GM23338 (cell line): Measurements from ENCODE around the gene ZKSCAN2. TPM values are rescaled to one million over a fixed set of nuclear protein-coding genes. Genes with fewer than 3 reads are reported as not detected.

Source experiments
- ATAC-seq: fragments of 200-7000 bp; cut with Tn5 transposase; 3 replicates; pipeline ENCODE4 v1.9.1; 2020
- DNase-seq: peaks from one replicate; pipeline ENCODE4 v3.0.0-alpha.2; 2015; ENCODE audit warnings: low spot score
- H2AFZ ChIP-seq: fragments of 200-600 bp; sonication (generic); 2 replicates; pipeline ENCODE4 v1.8.0; 2016; ENCODE audit warnings: antibody characterized with exemption, mild to moderate bottlenecking, moderate library complexity
- H3F3A ChIP-seq: fragments of 200-600 bp; sonication (generic); replicated peaks from 2 replicates; pipeline ENCODE4 v1.8.0; 2017; ENCODE audit warnings: antibody characterized with exemption, mixed run types, low read depth
- H3K27ac ChIP-seq: fragments of 200-600 bp; sonication (generic); 2 replicates; pipeline ENCODE4 v1.6.1; 2016; ENCODE audit warnings: low read depth
- H3K27me3 ChIP-seq: fragments of 200-600 bp; sonication (generic); 2 replicates; pipeline ENCODE4 v1.8.0; 2016; ENCODE audit warnings: mild to moderate bottlenecking, mixed run types, moderate library complexity; ENCODE audit not compliant: insufficient read depth
- H3K36me3 ChIP-seq: fragments of 200-600 bp; sonication (generic); 2 replicates; pipeline ENCODE4 v1.8.0; 2016; ENCODE audit warnings: mild to moderate bottlenecking; ENCODE audit not compliant: insufficient read depth
- H3K4me1 ChIP-seq: fragments of 200-600 bp; sonication (generic); 2 replicates; pipeline ENCODE4 v1.8.0; 2016; ENCODE audit warnings: mild to moderate bottlenecking, moderate library complexity; ENCODE audit not compliant: insufficient read depth
- H3K4me2 ChIP-seq: fragments of 200-600 bp; sonication (generic); 2 replicates; pipeline ENCODE4 v1.7.1; 2017; ENCODE audit warnings: mixed run types
- H3K4me3 ChIP-seq: fragments of 200-600 bp; sonication (generic); 2 replicates; pipeline ENCODE4 v1.6.1; 2016; ENCODE audit warnings: mixed run types
- H3K79me2 ChIP-seq: fragments of 200-600 bp; sonication (generic); replicated peaks from 2 replicates; pipeline ENCODE4 v1.8.0; 2017; ENCODE audit warnings: mild to moderate bottlenecking; ENCODE audit not compliant: insufficient read depth
- H3K9me2 ChIP-seq: fragments of 200-600 bp; sonication (generic); 2 replicates; pipeline ENCODE4 v1.8.0; 2017; ENCODE audit not compliant: insufficient read depth
- H4K20me1 ChIP-seq: fragments of 200-600 bp; sonication (generic); replicated peaks from 2 replicates; pipeline ENCODE4 v1.8.0; 2017; ENCODE audit warnings: mild to moderate bottlenecking; ENCODE audit not compliant: insufficient read depth
- H3K27ac Mint-ChIP-seq: 2 replicates; pipeline ENCODE4 v1.8.0; 2020; ENCODE audit warnings: inconsistent platforms, mild to moderate bottlenecking, moderate library complexity, mixed read lengths
- H3K27me3 Mint-ChIP-seq: 3 replicates; pipeline ENCODE4 v1.8.0; 2022; ENCODE audit warnings: low read depth, mild to moderate bottlenecking, moderate library complexity, mixed read lengths, inconsistent platforms; ENCODE audit not compliant: insufficient read depth, poor library complexity
- H3K36me3 Mint-ChIP-seq: 3 replicates; pipeline ENCODE4 v1.8.0; 2021; ENCODE audit warnings: low read depth, mild to moderate bottlenecking, inconsistent platforms, moderate library complexity, mixed read lengths
- H3K4me1 Mint-ChIP-seq: 3 replicates; pipeline ENCODE4 v1.8.0; 2020; ENCODE audit warnings: mild to moderate bottlenecking, inconsistent platforms, mixed read lengths
- H3K4me3 Mint-ChIP-seq: 3 replicates; pipeline ENCODE4 v1.8.0; 2021; ENCODE audit warnings: moderate library complexity, mild to moderate bottlenecking, inconsistent platforms, mixed read lengths
- H3K9me3 Mint-ChIP-seq: 3 replicates; pipeline ENCODE4 v1.8.0; 2020; ENCODE audit warnings: moderate library complexity, mild to moderate bottlenecking, inconsistent platforms, mixed read lengths
- JUNB ChIP-seq: IDR thresholded peaks from one replicate; pipeline ENCODE4 v1.6.1; 2016; ENCODE audit warnings: antibody characterized with exemption; ENCODE audit not compliant: unreplicated experiment
- ZNF114 ChIP-seq: fragments of 250-450 bp; sonication (Bioruptor Pico); IDR thresholded peaks from 2 replicates; pipeline ENCODE4 v1.5.0; 2020; ENCODE audit warnings: mild to moderate bottlenecking, moderate library complexity
- ZNF331 ChIP-seq: fragments of 250-450 bp; sonication (Bioruptor Pico); IDR thresholded peaks from 2 replicates; pipeline ENCODE4 v1.5.0; 2020; ENCODE audit warnings: low read depth, mild to moderate bottlenecking, moderate library complexity
- polyA plus RNA-seq: library from polyadenylated mRNA; unstranded; fragments of >200 nt; fragmentation: Nextera tagmentation; extraction: Ambion mirVana; gene quantifications from 2 replicates; pipeline ENCODE4 v1.2.1, GENCODE V29; 2016
- total RNA-seq: library from RNA; depleted of rRNA; stranded (reverse); fragments of >200 nt; shearing (Covaris generic); gene quantifications from 2 replicates; pipeline ENCODE4 v1.2.3, GENCODE V29; 2014
- TF ChIP-seq, protein P1 (sequence below): IDR thresholded peaks from one replicate; pipeline ENCODE4 v1.6.1; 2018; ENCODE audit warnings: antibody characterized with exemption; ENCODE audit not compliant: unreplicated experiment
- TF ChIP-seq, protein P2 (sequence below): IDR thresholded peaks from 2 replicates; pipeline ENCODE4 v1.6.1; 2016; ENCODE audit warnings: antibody characterized with exemption
- TF ChIP-seq, protein P3 (sequence below): fragments of 250-450 bp; sonication (Bioruptor Pico); IDR thresholded peaks from 2 replicates; pipeline ENCODE4 v1.5.0; 2020; ENCODE audit warnings: mild to moderate bottlenecking, moderate library complexity

Gene ZKSCAN2
- total and polyA plus RNA-seq, 2 experiments from 2014 or later = 2.0 to 8.8 TPM

DNA sequence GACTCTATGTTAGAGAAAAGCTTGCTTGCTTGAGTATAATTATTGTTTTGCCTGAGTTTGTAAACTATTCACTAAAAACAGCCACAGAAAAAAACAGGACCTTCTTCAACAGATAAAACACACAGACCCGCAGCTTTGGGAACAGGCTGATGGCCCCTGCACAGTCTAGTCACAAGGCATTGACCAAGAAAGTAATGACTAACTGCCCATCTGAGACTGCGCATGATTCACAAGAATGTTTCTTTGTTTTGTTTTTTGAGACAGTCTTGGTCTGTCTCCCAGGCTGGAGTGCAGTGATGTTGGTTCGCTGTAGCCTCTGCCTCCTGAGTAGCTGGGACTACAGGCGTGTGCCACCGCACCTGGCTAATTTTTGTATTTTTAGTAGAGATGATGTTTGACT lies 2.8 kb upstream of the ZKSCAN2 start:
- Histone ChIP-seq H4K20me1 (peaks cover 19% of the 10 kb centered on the region), H3K4me2 (no peak overlapping the region), H3K9me2 (0 out of 2 replicates have a peak, but pooled peaks cover under 1% of the 10 kb centered on the region), H3K4me3 (no peak overlapping the region), H3F3A (peaks cover 26% of the 10 kb centered on the region), H3K27me3 (no peaks in the 10 kb centered on the region), H3K36me3 (no peaks in the 10 kb centered on the region; the same call in 1 of the 2 replicates), H3K4me1 (peaks cover 25% of the 10 kb centered on the region), H3K79me2 (peaks cover 84% of the 10 kb centered on the region), H3K27ac (no peak overlapping the region), H2AFZ (no peak overlapping the region)
- H3K4me1 Mint-ChIP-seq = peaks cover 25% of the 10 kb centered on the region
- peaks cover 35% of the 10 kb centered on the region for H3K36me3 Mint-ChIP-seq
- ATAC-seq = no peak
- H3K4me3 Mint-ChIP-seq = 0 out of 3 replicates have a peak overlapping the region, but pooled peaks have one; percentile 88
- H3K9me3 Mint-ChIP-seq = peaks cover 2% of the 10 kb centered on the region; the same call in 1 of the 3 replicates
- TF ChIP-seq, protein P1, sequence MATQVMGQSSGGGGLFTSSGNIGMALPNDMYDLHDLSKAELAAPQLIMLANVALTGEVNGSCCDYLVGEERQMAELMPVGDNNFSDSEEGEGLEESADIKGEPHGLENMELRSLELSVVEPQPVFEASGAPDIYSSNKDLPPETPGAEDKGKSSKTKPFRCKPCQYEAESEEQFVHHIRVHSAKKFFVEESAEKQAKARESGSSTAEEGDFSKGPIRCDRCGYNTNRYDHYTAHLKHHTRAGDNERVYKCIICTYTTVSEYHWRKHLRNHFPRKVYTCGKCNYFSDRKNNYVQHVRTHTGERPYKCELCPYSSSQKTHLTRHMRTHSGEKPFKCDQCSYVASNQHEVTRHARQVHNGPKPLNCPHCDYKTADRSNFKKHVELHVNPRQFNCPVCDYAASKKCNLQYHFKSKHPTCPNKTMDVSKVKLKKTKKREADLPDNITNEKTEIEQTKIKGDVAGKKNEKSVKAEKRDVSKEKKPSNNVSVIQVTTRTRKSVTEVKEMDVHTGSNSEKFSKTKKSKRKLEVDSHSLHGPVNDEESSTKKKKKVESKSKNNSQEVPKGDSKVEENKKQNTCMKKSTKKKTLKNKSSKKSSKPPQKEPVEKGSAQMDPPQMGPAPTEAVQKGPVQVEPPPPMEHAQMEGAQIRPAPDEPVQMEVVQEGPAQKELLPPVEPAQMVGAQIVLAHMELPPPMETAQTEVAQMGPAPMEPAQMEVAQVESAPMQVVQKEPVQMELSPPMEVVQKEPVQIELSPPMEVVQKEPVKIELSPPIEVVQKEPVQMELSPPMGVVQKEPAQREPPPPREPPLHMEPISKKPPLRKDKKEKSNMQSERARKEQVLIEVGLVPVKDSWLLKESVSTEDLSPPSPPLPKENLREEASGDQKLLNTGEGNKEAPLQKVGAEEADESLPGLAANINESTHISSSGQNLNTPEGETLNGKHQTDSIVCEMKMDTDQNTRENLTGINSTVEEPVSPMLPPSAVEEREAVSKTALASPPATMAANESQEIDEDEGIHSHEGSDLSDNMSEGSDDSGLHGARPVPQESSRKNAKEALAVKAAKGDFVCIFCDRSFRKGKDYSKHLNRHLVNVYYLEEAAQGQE = no peak
- TF ChIP-seq, protein P2, sequence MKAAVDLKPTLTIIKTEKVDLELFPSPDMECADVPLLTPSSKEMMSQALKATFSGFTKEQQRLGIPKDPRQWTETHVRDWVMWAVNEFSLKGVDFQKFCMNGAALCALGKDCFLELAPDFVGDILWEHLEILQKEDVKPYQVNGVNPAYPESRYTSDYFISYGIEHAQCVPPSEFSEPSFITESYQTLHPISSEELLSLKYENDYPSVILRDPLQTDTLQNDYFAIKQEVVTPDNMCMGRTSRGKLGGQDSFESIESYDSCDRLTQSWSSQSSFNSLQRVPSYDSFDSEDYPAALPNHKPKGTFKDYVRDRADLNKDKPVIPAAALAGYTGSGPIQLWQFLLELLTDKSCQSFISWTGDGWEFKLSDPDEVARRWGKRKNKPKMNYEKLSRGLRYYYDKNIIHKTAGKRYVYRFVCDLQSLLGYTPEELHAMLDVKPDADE = no peak
- no peak for TF ChIP-seq ZNF331 (CRISPR knock-in tag)
- TF ChIP-seq, protein P3, sequence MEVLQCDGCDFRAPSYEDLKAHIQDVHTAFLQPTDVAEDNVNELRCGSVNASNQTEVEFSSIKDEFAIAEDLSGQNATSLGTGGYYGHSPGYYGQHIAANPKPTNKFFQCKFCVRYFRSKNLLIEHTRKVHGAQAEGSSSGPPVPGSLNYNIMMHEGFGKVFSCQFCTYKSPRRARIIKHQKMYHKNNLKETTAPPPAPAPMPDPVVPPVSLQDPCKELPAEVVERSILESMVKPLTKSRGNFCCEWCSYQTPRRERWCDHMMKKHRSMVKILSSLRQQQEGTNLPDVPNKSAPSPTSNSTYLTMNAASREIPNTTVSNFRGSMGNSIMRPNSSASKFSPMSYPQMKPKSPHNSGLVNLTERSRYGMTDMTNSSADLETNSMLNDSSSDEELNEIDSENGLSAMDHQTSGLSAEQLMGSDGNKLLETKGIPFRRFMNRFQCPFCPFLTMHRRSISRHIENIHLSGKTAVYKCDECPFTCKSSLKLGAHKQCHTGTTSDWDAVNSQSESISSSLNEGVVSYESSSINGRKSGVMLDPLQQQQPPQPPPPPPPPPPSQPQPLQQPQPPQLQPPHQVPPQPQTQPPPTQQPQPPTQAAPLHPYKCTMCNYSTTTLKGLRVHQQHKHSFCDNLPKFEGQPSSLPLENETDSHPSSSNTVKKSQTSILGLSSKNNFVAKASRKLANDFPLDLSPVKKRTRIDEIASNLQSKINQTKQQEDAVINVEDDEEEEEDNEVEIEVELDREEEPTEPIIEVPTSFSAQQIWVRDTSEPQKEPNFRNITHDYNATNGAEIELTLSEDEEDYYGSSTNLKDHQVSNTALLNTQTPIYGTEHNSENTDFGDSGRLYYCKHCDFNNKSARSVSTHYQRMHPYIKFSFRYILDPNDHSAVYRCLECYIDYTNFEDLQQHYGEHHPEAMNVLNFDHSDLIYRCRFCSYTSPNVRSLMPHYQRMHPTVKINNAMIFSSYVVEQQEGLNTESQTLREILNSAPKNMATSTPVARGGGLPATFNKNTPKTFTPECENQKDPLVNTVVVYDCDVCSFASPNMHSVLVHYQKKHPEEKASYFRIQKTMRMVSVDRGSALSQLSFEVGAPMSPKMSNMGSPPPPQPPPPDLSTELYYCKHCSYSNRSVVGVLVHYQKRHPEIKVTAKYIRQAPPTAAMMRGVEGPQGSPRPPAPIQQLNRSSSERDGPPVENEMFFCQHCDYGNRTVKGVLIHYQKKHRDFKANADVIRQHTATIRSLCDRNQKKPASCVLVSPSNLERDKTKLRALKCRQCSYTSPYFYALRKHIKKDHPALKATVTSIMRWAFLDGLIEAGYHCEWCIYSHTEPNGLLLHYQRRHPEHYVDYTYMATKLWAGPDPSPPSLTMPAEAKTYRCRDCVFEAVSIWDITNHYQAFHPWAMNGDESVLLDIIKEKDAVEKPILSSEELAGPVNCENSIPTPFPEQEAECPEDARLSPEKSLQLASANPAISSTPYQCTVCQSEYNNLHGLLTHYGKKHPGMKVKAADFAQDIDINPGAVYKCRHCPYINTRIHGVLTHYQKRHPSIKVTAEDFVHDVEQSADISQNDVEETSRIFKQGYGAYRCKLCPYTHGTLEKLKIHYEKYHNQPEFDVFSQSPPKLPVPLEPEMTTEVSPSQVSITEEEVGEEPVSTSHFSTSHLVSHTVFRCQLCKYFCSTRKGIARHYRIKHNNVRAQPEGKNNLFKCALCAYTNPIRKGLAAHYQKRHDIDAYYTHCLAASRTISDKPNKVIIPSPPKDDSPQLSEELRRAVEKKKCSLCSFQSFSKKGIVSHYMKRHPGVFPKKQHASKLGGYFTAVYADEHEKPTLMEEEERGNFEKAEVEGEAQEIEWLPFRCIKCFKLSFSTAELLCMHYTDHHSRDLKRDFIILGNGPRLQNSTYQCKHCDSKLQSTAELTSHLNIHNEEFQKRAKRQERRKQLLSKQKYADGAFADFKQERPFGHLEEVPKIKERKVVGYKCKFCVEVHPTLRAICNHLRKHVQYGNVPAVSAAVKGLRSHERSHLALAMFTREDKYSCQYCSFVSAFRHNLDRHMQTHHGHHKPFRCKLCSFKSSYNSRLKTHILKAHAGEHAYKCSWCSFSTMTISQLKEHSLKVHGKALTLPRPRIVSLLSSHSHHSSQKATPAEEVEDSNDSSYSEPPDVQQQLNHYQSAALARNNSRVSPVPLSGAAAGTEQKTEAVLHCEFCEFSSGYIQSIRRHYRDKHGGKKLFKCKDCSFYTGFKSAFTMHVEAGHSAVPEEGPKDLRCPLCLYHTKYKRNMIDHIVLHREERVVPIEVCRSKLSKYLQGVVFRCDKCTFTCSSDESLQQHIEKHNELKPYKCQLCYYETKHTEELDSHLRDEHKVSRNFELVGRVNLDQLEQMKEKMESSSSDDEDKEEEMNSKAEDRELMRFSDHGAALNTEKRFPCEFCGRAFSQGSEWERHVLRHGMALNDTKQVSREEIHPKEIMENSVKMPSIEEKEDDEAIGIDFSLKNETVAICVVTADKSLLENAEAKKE = no peak
- no peak for TF ChIP-seq JUNB
- no peak for TF ChIP-seq ZNF114 (CRISPR knock-in tag)
- no peak overlapping the region for H3K27ac Mint-ChIP-seq
- no peak for DNase-seq
- peaks cover 18% of the 10 kb centered on the region for H3K27me3 Mint-ChIP-seq
